Mucosa of stomach (tissue), 1 donor: Measurements from ENCODE around the gene DRGX.

ENCODE experiments used
- H3K27me3 ChIP-seq: one replicate; pipeline ENCODE4 v1.7.0; 2013; ENCODE audit warnings: mild to moderate bottlenecking, low read length; ENCODE audit not compliant: control insufficient read depth, insufficient read depth
- H3K36me3 ChIP-seq: one replicate; pipeline ENCODE4 v1.7.0; 2013; ENCODE audit warnings: low read length; ENCODE audit not compliant: control insufficient read depth, insufficient read depth
- H3K4me1 ChIP-seq: one replicate; pipeline ENCODE4 v1.7.0; 2013; ENCODE audit warnings: mild to moderate bottlenecking, low read length; ENCODE audit not compliant: control insufficient read depth, insufficient read depth
- H3K4me3 ChIP-seq: one replicate; pipeline ENCODE4 v1.7.0; 2013; ENCODE audit warnings: low read length
- H3K9ac ChIP-seq: one replicate; pipeline ENCODE4 v1.7.0; 2013; ENCODE audit warnings: mild to moderate bottlenecking, low read length, moderate library complexity
- H3K9me3 ChIP-seq: one replicate; pipeline ENCODE4 v1.7.0; 2013; ENCODE audit warnings: mild to moderate bottlenecking, low read length, moderate library complexity; ENCODE audit not compliant: control insufficient read depth
- donor health status: Pancreatic carcinoma.

Gene DRGX

GRCh38 chr10:49335364-49335972 is 60.4 kb downstream of the DRGX start:
- Histone ChIP-seq H3K4me1 (no peaks in the 10 kb centered on the region), H3K36me3 (no peaks in the 10 kb centered on the region), H3K4me3 (no peak overlapping the region), H3K9ac (no peak overlapping the region), H3K9me3 (no peaks in the 10 kb centered on the region), H3K27me3 (peaks cover 4% of the 10 kb centered on the region)

GRCh38 chr10:49334964-49335363 is 60.9 kb downstream of the DRGX start:
- no peak overlapping the region for H3K9ac ChIP-seq
- H3K4me1 ChIP-seq = no peaks in the 10 kb centered on the region
- H3K4me3 ChIP-seq = no peak overlapping the region
- H3K27me3 ChIP-seq = peaks cover 4% of the 10 kb centered on the region
- no peaks in the 10 kb centered on the region for H3K36me3 ChIP-seq
- H3K9me3 ChIP-seq = no peaks in the 10 kb centered on the region

DNA sequence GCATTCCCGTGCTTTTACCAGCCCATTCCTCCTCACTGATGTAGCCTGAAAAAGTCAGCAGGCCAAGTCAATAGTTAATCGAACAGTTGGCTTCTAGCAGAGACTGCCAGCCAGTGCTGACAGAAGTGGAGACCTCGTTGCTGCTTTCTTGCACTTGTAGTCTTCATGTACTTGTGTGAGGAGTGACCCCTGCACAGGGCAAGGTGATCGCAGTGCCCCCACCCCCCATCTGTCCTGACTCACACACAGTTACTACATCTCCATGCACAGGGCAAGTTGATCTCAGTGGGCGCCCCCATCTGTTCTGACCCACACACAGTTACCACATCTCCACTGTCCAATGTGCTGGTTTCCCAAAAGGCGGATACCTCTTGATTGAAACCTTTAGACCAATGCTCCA is 62.7 kb downstream of the DRGX start:
- Histone ChIP-seq H3K9me3 (no peaks in the 10 kb centered on the region), H3K9ac (no peak overlapping the region), H3K4me1 (no peaks in the 10 kb centered on the region), H3K4me3 (no peak overlapping the region), H3K36me3 (no peaks in the 10 kb centered on the region), H3K27me3 (peaks cover 4% of the 10 kb centered on the region)

DNA sequence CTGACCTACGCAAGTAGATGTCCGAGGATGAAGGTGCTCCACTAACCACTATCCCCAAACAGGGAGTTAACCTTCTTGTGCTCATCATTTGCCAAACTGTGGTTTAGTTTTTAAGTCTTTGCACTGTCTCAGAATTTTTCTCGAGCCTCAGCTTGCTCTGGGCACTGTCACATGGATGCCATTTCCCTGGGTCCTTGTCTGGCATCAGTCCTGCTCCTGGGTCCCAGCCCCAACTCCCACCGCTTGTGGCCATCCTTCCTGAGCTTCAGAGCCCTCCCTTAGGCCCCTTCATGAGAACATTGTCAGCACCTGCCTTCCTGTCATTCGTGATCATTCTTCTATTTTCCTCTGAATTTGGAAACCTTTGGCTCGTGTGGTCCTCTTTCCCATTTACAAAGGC is 63.1 kb downstream of the DRGX start:
- H3K9ac ChIP-seq = no peak overlapping the region
- peaks cover 4% of the 10 kb centered on the region for H3K27me3 ChIP-seq
- H3K4me3 ChIP-seq = no peak overlapping the region
- no peaks in the 10 kb centered on the region for H3K36me3 ChIP-seq
- no peaks in the 10 kb centered on the region for H3K4me1 ChIP-seq
- H3K9me3 ChIP-seq = no peaks in the 10 kb centered on the region

DNA sequence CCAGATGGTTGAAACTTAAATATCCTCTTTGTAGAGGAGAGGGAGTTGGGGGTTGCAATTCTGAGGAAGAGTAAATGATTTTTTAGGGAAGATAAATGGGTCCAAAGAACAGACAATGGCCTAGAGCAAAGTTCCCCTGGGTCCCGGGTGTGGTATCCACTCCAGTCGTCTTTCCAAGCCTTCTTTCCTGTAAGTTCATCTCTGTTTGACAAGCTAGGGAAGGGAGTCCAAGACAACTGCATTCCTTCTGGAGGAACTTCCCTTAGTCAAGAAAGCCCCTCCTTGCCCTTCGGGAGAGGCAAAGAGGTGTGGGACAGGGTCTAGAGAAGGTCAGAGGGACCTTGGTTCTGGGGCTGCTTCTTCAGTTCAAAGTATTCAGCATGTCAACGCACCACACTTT is 63.6 kb downstream of the DRGX start:
- H3K4me3 ChIP-seq = no peak overlapping the region
- no peak overlapping the region for H3K9ac ChIP-seq
- H3K36me3 ChIP-seq = no peaks in the 10 kb centered on the region
- no peaks in the 10 kb centered on the region for H3K4me1 ChIP-seq
- peaks cover 4% of the 10 kb centered on the region for H3K27me3 ChIP-seq
- no peaks in the 10 kb centered on the region for H3K9me3 ChIP-seq

DNA sequence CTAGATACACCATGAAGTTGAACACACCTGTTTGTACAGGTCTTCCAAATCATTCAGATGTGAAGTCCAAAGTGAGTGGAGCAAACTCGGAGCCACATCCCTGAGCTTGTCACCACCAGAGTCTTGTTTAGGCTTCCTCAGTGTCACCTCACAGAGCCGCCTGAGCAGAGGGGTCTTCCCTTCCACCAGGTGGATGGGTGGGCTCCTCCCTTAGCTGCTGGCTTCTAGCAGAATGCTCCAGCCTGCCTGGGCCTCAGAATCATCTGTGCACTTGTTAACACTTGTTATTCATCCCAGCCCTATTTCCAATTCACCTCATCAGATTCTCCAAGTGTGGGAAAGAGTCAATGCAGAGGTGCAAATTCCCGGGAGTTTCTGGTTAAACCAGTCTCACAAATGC is 64.5 kb downstream of the DRGX start:
- peaks cover 4% of the 10 kb centered on the region for H3K27me3 ChIP-seq
- no peaks in the 10 kb centered on the region for H3K9me3 ChIP-seq
- H3K4me1 ChIP-seq = no peaks in the 10 kb centered on the region
- H3K36me3 ChIP-seq = no peaks in the 10 kb centered on the region
- no peak overlapping the region for H3K9ac ChIP-seq
- no peak overlapping the region for H3K4me3 ChIP-seq

GRCh38 chr10:49330127-49330665 is 65.7 kb downstream of the DRGX start:
- H3K27me3 ChIP-seq = peaks cover 4% of the 10 kb centered on the region
- no peaks in the 10 kb centered on the region for H3K9me3 ChIP-seq
- H3K4me1 ChIP-seq = no peaks in the 10 kb centered on the region
- no peak overlapping the region for H3K9ac ChIP-seq
- H3K4me3 ChIP-seq = no peak overlapping the region
- H3K36me3 ChIP-seq = no peaks in the 10 kb centered on the region

DNA sequence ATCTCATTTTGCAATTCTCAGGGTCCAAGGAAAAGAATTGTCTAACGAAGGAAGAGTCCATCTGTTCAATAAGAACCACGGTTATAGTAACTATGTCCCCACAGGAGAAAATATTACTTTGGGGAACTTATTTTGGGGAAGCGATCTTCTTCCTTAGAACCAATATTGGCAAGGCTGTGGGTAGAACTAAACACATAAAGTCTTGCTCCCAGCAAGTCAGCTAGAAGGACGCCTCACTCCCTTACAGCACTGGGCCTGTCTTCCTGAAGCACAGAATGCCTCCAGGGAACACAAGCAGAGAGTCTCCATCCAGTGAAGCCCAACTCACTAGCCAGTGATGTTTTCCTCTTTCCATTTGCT is 66.8 kb downstream of the DRGX start:
- no peak overlapping the region for H3K9ac ChIP-seq
- H3K27me3 ChIP-seq = peaks cover 4% of the 10 kb centered on the region
- H3K4me1 ChIP-seq = no peaks in the 10 kb centered on the region
- no peak overlapping the region for H3K4me3 ChIP-seq
- H3K36me3 ChIP-seq = no peaks in the 10 kb centered on the region
- no peaks in the 10 kb centered on the region for H3K9me3 ChIP-seq

GRCh38 chr10:49328401-49329145 is 67.3 kb downstream of the DRGX start:
- no peak overlapping the region for H3K9ac ChIP-seq
- peaks cover under 1% of the 10 kb centered on the region for H3K27me3 ChIP-seq
- no peaks in the 10 kb centered on the region for H3K36me3 ChIP-seq
- no peak overlapping the region for H3K4me3 ChIP-seq
- H3K4me1 ChIP-seq = no peaks in the 10 kb centered on the region
- no peaks in the 10 kb centered on the region for H3K9me3 ChIP-seq

GRCh38 chr10:49327036-49327813 is 68.7 kb downstream of the DRGX start:
- H3K4me1 ChIP-seq = no peaks in the 10 kb centered on the region
- no peak overlapping the region for H3K9ac ChIP-seq
- no peaks in the 10 kb centered on the region for H3K27me3 ChIP-seq
- no peaks in the 10 kb centered on the region for H3K9me3 ChIP-seq
- H3K36me3 ChIP-seq = no peaks in the 10 kb centered on the region
- H3K4me3 ChIP-seq = no peak overlapping the region

DNA sequence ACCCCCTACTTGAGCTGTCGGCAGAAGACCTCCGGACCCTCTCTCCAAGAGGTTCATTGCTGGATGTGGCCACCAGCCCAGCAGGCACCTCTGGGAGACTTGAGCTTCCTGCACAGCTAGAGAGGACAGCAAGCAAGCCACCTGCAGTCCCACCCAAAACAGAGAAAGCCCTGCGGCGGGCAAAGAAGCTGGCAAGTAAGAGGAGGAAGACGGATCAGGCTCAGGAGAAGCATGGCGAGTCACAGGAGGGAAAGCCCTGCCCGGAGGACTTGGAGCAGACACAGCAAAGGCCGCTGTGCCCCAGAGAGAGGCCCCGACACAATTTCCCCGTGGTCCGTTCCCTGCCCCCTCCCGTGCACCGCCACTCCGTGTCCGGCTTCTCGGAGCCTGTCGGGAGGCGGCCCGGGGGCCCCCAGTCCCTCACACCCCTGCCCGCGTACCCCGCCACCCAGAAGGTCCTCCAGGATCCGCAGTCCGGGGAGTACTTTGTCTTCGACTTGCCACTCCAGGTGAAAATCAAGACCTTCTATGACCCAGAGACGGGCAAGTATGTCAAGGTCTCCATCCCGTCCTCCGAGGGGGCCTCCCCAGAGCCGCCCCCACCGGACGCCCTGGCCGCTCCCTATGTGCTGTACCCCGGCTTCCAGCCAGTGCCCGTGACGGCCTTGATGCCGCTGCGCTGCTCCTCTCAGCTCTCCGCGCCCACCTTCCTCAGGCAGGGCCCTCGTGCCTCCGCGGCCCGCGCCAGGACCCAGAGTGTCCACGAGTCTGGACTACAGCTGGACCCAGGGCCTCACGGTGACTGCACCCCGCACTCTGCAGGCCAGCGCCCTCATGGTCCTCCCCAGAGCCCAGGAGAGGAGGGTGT is 69.7 kb downstream of the DRGX start:
- Histone ChIP-seq H3K9ac (no peak overlapping the region), H3K36me3 (no peaks in the 10 kb centered on the region), H3K27me3 (no peaks in the 10 kb centered on the region), H3K9me3 (no peaks in the 10 kb centered on the region), H3K4me3 (no peak overlapping the region), H3K4me1 (no peaks in the 10 kb centered on the region)
